AG09309 (cell line): ENCODE measurements around the gene POU5F1.
"Not testable (repeated sequence)": the region's sequence is repeated elsewhere in the genome, so short reads cannot be mapped to it uniquely, and the experiment has no call there.

Experiments
- DNase-seq: peaks from one replicate; pipeline ENCODE4 v3.0.0-alpha.2; 2010; ENCODE audit warnings: low read depth
- H3K4me3 ChIP-seq: 2 replicates; pipeline ENCODE4 v1.5.1; 2011; ENCODE audit warnings: mild to moderate bottlenecking, low read depth, low read length, moderate library complexity; ENCODE audit not compliant: control insufficient read depth
- TF ChIP-seq, protein P1 (sequence below): IDR thresholded peaks from 2 replicates; pipeline ENCODE4 v1.5.1; 2011; ENCODE audit warnings: mild to moderate bottlenecking, low read depth, low read length, inconsistent platforms; ENCODE audit not compliant: insufficient read depth, control insufficient read depth; ENCODE audit errors: missing control alignments

POU5F1 gene

DNA sequence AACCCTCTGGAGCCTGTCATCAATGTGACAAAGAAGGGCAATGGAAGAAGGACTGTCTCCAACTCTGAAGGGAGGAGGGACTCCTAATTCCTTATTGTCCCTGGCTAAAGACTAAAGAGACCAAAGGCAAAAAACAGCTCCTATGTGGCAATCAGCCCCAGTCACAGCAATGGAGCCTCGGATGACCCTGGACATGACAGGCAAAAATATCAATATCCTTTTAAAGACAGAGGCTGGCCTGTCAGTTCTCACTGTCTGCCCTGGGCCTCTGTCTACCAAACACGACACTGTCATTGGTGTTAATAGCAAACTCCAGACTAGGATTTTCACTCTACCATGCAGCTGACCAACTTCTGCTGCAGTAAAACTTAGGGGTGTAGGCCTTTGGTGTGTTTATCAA lies 38.0 kb upstream of the POU5F1 start:
- TF ChIP-seq, protein P1, sequence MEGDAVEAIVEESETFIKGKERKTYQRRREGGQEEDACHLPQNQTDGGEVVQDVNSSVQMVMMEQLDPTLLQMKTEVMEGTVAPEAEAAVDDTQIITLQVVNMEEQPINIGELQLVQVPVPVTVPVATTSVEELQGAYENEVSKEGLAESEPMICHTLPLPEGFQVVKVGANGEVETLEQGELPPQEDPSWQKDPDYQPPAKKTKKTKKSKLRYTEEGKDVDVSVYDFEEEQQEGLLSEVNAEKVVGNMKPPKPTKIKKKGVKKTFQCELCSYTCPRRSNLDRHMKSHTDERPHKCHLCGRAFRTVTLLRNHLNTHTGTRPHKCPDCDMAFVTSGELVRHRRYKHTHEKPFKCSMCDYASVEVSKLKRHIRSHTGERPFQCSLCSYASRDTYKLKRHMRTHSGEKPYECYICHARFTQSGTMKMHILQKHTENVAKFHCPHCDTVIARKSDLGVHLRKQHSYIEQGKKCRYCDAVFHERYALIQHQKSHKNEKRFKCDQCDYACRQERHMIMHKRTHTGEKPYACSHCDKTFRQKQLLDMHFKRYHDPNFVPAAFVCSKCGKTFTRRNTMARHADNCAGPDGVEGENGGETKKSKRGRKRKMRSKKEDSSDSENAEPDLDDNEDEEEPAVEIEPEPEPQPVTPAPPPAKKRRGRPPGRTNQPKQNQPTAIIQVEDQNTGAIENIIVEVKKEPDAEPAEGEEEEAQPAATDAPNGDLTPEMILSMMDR, result no peak
- H3K4me3 ChIP-seq, result no peak overlapping the region
- DNase-seq, result no peak

DNA sequence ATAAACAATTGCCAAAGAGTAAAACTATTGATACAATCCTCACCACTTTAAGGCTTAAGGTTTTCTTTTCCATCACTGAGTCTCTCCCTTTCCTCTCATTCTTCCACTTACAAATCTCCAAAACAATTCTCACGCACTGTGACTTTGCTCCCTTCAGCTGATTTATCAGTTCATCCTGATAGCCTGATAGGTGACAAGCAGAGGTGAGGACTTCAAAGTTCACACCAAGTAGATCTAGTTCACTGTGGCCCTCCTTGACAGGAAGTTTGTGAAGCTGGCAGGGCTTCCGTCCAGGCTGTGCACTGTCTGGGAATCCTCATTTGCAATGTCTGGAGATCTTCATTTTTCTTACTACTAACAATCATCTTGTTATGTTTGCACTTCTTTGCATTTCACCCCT lies 35.2 kb upstream of the POU5F1 start:
- TF ChIP-seq, protein P1, result no peak
- no peak overlapping the region for H3K4me3 ChIP-seq
- no peak for DNase-seq

DNA sequence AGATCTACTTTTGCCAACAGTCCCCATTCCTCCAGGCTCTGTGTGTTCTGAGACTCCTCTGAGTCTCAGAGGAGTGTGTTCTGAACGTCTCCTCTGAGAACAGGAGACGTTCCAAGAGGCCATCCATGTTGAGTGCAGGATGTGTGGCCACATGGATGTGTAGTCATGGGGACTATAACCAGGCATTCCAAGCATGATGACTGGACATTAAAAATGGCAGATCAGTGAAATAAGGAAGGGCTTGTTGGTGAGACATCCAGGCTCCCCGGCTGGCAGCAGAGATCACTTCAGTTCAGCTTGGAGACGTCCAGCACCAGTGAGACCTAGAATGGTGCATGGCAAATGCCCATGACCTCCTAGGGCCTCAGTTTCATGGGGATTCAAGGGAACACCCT lies 34.3 kb upstream of the POU5F1 start:
- TF ChIP-seq, protein P1, result no peak
- DNase-seq, result no peak
- no peak overlapping the region for H3K4me3 ChIP-seq

DNA sequence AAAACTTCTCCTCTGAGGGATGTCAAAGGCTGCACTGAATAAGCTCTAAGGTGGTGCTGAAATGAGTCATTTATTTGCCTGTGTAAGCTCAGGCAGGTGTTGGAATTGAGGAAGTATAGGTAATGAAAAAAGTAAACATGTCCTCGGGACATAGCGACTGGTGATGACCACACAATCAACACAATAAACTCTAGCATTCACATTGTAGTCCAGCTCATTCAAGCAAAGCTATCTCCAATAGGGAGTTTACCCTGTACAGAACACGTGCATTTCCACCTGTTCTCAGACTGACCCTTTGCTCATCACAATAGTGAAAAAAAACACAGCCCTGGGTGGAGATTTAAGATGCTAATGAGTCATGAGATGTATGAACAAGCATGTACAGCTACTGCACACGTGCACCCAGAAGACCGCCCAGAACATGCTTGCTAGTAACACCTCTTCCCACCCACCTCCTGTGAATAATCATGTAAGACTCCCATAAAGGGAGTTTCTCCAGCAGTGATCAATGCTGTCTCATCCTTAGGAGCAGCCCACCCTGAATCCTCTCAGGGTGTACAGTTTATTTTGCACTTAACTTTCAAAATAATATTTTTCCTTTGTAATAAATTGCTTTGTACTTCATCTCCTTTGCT lies 33.0 kb upstream of the POU5F1 start:
- peak overlapping the region; percentile 25 for H3K4me3 ChIP-seq
- TF ChIP-seq, protein P1, result no peak
- DNase-seq, result no peak

DNA sequence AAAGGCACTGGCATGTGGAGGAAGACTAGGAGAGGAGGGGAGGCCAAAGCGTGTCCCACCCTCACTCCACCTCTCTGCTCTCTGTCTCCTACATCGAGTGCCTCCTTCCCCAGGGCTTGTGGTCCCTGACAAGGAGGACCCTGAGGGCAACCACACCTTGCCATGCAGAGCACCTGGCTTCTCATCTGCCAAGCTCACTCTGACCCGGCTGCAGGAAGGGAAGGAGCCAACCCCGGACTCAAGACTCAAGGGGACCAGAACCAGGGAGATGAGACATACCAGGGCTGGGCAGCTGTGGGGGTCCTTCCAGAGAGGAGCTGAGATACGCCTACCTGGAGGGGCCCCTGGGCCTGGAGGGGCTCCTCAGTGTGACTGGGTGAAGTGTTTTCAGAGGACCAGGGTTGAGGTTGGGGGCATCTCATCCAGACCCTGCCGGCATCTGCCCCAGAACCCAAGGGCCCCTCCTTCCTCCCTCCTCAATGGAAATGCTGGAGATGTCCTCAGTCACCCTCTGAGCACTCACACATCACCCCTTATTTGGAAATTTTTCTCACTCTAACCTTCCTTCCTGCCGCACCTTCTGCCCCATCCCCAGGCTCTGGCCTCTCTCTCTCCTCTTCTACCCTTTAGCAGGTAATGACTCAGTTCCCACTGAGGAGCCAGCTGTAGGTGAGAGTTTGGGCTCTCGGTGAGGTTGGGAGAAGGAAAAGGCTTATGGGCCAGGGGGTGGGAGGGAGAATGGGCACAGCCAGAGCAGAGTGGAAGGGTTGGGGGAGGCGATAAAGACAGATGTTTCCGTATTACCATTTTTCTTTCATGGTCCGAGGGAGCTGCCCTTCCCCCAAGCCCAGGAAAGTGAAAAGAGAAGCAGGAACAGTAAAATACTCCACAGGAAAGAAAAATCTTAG lies 32.0 kb upstream of the POU5F1 start:
- no peak overlapping the region for H3K4me3 ChIP-seq
- TF ChIP-seq, protein P1, result no peak
- no peak for DNase-seq

DNA sequence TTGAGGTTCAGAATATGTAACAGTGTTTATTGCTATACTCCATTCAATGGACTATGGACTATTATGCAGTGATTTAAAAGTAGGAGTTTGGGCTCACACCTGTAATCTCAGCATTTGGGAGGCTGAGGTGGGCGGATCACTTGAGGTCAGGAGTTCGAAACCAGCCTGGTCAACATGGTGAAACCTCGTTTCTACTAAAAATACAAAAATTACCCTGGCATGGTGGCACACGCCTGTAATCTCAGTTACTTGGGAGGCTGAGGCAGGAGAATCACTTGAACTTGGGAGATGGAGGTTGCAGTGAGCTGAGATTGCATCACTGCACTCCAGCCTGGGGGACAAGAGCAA lies 28.6 kb upstream of the POU5F1 start:
- not testable (repeated sequence) for H3K4me3 ChIP-seq

More for the DNA sequence above, 28.6 kb upstream of the POU5F1 start:
- DNase-seq, result not testable (repeated sequence)
